A673 (cell line): Measurements from ENCODE around the gene TRPT1.

Experiments
- CTCF ChIP-seq: fragments of 300-800, 200-600 bp; sonication (generic); conservative IDR thresholded peaks from 2 replicates; pipeline ENCODE4 v1.5.1; 2017; ENCODE audit warnings: low read depth, mild to moderate bottlenecking, antibody characterized with exemption, low read length, moderate library complexity, mixed read lengths
- EZH2 ChIP-seq: fragments of 200-600 bp; sonication (generic); IDR thresholded peaks from 2 replicates; pipeline ENCODE4 v1.6.1; 2017; ENCODE audit warnings: borderline replicate concordance, low read depth, mild to moderate bottlenecking, mixed read lengths, antibody characterized with exemption, low read length; ENCODE audit not compliant: poor library complexity, severe bottlenecking

GRCh38 chr11:64250415-64251015 lies 24.5 kb upstream of the TRPT1 start:
- no peak for TF ChIP-seq CTCF
- no peak for TF ChIP-seq EZH2
